ENCODE data around the gene FAT1. TPM values are rescaled to one million over a fixed set of nuclear protein-coding genes. Genes with fewer than 3 reads are reported as not detected.

Gene FAT1
- total and polyA plus RNA-seq, 9 of the 15 experiments (the other 6 are each of a cell fraction or from before 2014, with no cell fraction given) = 6.0 to 38.4 (median 21.4) TPM

- no peak for DNase-seq (ENCODE audit: extremely low read depth in 1 of 4, low spot score in 3 of 4)
- in situ Hi-C loops (cut with MboI) (loop anchor here (10.0 kb wide), 1 partner anchor 832 kb away; no protein-coding TSS in a partner anchor), intact Hi-C loops (cut with micrococcal nuclease) (loop anchor here (10.0 kb wide), 3 partner anchors 342 to 882 kb away; no protein-coding TSS in a partner anchor)
- ChIA-PET POLR2A (interaction anchor here (1.1 kb wide), 1 partner anchor 35 kb away, joined by 3 read pairs; no protein-coding TSS in a partner anchor), CTCF (ENCODE audit: low intra/inter-chr PET ratio) (no interaction called here)
- peak overlapping the region; percentile 76 for H3K4me3 ChIP-seq
- 3% methylated on average over 16 of the region's 16 CpGs for WGBS (ENCODE audit: insufficient coverage, low coverage, missing lambda C conversion rate)
- H3K4me1 ChIP-seq (replicated peaks in 1 of 2; ENCODE audit: control insufficient read depth in 2 of 2, insufficient read depth in 2 of 2, low read length in 2 of 2) = peaks cover 15 to 39% of the 10 kb centered on the region in 2 experiments; a peak in 4 of 5 replicates
- H3K27me3 ChIP-seq (ENCODE audit: control insufficient read depth in 2 of 2, insufficient read depth in 2 of 2, low read length in 2 of 2) = peaks cover 9 to 30% of the 10 kb centered on the region in 2 experiments; a peak in 4 of 5 replicates
- H3K9me1 ChIP-seq (ENCODE audit: control insufficient read depth, insufficient read depth, low read length) = no peaks in the 10 kb centered on the region
- H3K9ac ChIP-seq (ENCODE audit: insufficient read depth in 1 of 2, low read depth in 2 of 2, low read length in 2 of 2) = peak overlapping the region; percentile 59 to 95
- peaks cover 19% of the 10 kb centered on the region; the same call in 2 of the 3 replicates for H3K79me2 ChIP-seq (ENCODE audit: control insufficient read depth, insufficient read depth, low read length)
- H3K4me2 ChIP-seq (ENCODE audit: insufficient read depth, low read length) = peak overlapping the region; percentile 79
- no peak overlapping the region; the same call in 2 of the 3 replicates for H3K27ac ChIP-seq (ENCODE audit: extremely low read depth, low read depth, low read length)
- no TSS peak for BruUV-seq (replicated peaks)
- H3K36me3 ChIP-seq (ENCODE audit: control insufficient read depth, insufficient read depth, low read length) = no peaks in the 10 kb centered on the region
- FAIRE-seq = no peak
- H4K20me1 ChIP-seq (replicated peaks; ENCODE audit: control insufficient read depth, insufficient read depth, low read length) = no peaks in the 10 kb centered on the region
- TF ChIP-seq, protein P1, sequence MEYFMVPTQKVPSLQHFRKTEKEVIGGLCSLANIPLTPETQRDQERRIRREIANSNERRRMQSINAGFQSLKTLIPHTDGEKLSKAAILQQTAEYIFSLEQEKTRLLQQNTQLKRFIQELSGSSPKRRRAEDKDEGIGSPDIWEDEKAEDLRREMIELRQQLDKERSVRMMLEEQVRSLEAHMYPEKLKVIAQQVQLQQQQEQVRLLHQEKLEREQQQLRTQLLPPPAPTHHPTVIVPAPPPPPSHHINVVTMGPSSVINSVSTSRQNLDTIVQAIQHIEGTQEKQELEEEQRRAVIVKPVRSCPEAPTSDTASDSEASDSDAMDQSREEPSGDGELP (CRISPR knock-in tag; IDR thresholded peaks at IDR 0.05; ENCODE audit: borderline replicate concordance) = 0 out of 2 replicates have a peak, but pooled peaks have one; percentile 13
- TF ChIP-seq, protein P2, sequence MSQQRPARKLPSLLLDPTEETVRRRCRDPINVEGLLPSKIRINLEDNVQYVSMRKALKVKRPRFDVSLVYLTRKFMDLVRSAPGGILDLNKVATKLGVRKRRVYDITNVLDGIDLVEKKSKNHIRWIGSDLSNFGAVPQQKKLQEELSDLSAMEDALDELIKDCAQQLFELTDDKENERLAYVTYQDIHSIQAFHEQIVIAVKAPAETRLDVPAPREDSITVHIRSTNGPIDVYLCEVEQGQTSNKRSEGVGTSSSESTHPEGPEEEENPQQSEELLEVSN (IDR thresholded peaks at IDR 0.05; ENCODE audit: borderline replicate concordance in 1 of 2, extremely low read depth in 1 of 2, insufficient read depth in 1 of 2, insufficient read length in 1 of 2, low read depth in 1 of 2, low read length in 1 of 2, poor library complexity in 1 of 2, severe bottlenecking in 1 of 2) = peak in 1 of 2 experiments; percentile 39
- TF ChIP-seq POLR2A (conservative IDR thresholded peaks at IDR 0.05) (no peak), TBL1XR1 (IDR thresholded peaks at IDR 0.05; ENCODE audit: low read length in 2 of 2) (no peak), TBP (optimal IDR thresholded peaks at IDR 0.05; ENCODE audit: low read depth, low read length) (peak; percentile 12), SPI1 (IDR thresholded peaks at IDR 0.05; ENCODE audit: borderline replicate concordance, low read depth, low read length) (no peak), ARID1B (IDR thresholded peaks at IDR 0.05) (no peak), ZBTB7A (IDR thresholded peaks at IDR 0.05; ENCODE audit: borderline replicate concordance, control insufficient read depth, low read depth, low read length) (peak; percentile 66; the same call in 1 of the 2 replicates), TAF9B (IDR thresholded peaks at IDR 0.05; ENCODE audit: partially characterized antibody) (no peak), NRF1 (conservative IDR thresholded peaks at IDR 0.05 in 1 of 2, IDR thresholded peaks at IDR 0.05 in 1 of 2) (peak; percentile 30 to 42; a peak in 2 of 4 replicates)
- TF ChIP-seq, protein P3, sequence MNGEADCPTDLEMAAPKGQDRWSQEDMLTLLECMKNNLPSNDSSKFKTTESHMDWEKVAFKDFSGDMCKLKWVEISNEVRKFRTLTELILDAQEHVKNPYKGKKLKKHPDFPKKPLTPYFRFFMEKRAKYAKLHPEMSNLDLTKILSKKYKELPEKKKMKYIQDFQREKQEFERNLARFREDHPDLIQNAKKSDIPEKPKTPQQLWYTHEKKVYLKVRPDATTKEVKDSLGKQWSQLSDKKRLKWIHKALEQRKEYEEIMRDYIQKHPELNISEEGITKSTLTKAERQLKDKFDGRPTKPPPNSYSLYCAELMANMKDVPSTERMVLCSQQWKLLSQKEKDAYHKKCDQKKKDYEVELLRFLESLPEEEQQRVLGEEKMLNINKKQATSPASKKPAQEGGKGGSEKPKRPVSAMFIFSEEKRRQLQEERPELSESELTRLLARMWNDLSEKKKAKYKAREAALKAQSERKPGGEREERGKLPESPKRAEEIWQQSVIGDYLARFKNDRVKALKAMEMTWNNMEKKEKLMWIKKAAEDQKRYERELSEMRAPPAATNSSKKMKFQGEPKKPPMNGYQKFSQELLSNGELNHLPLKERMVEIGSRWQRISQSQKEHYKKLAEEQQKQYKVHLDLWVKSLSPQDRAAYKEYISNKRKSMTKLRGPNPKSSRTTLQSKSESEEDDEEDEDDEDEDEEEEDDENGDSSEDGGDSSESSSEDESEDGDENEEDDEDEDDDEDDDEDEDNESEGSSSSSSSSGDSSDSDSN (IDR thresholded peaks at IDR 0.05; ENCODE audit: borderline replicate concordance in 1 of 2, low read depth in 2 of 2, low read length in 2 of 2) = peak in 1 of 2 experiments; percentile 44; a peak in 1 of 4 replicates
- peaks cover 14% of the 10 kb centered on the region for H3K9me3 ChIP-seq (replicated peaks; ENCODE audit: control insufficient read depth, insufficient read depth, low read depth, low read length)
- ATAC-seq = peak; percentile 59
- H2AFZ ChIP-seq (ENCODE audit: low read depth, low read length) = peak overlapping the region; percentile 81
These were observed 812 bp downstream of the FAT1 start for GRCh38 chr4:186722796-186723291.
